ENCODE data around the gene FAM83G.

Gene FAM83G

GRCh38 chr17:18937981-18938691 is 66.4 kb downstream of the FAM83G start:
- Histone ChIP-seq H3F3A (ENCODE audit: low read depth) (no peaks in the 10 kb centered on the region), H3K4me1 (ENCODE audit: insufficient read depth, low read length, poor library complexity, severe bottlenecking) (peaks cover under 1% of the 10 kb centered on the region), H3K9me3 (ENCODE audit: insufficient read depth, low read depth, low read length) (no peaks in the 10 kb centered on the region), H2AFZ (ENCODE audit: low read length) (no peak overlapping the region; the same call in 1 of the 2 replicates), H4K20me1 (ENCODE audit: insufficient read depth, low read length, poor library complexity, severe bottlenecking) (no peaks in the 10 kb centered on the region), H3K9ac (ENCODE audit: low read depth, low read length, poor library complexity, severe bottlenecking) (no peak overlapping the region), H3K27me3 (ENCODE audit: insufficient read depth, low read length, poor library complexity, severe bottlenecking) (no peaks in the 10 kb centered on the region), H3K36me3 (ENCODE audit: insufficient read depth, low read length) (no peaks in the 10 kb centered on the region), H3K4me3 (ENCODE audit: low read length, poor library complexity, severe bottlenecking) (no peak overlapping the region), H3K79me2 (ENCODE audit: insufficient read depth, low read length) (no peaks in the 10 kb centered on the region), H3K4me2 (ENCODE audit: low read depth, low read length, poor library complexity, severe bottlenecking) (no peak overlapping the region), H3K9me2 (replicated peaks; ENCODE audit: low read depth, low read length) (no peaks in the 10 kb centered on the region)
- no peak for TF ChIP-seq CTCF (conservative IDR thresholded peaks at IDR 0.05; ENCODE audit: low read length)
- no peak for TF ChIP-seq EZH2phosphoT487 (IDR thresholded peaks at IDR 0.05; ENCODE audit: borderline replicate concordance)

GRCh38 chr17:18933102-18934058 is 71.2 kb downstream of the FAM83G start:
- peaks cover 10% of the 10 kb centered on the region for H3K4me1 ChIP-seq (ENCODE audit: insufficient read depth, low read length, poor library complexity, severe bottlenecking)

More at GRCh38 chr17:18933102-18934058, 71.2 kb downstream of the FAM83G start:
- H3K9ac ChIP-seq (ENCODE audit: low read depth, low read length, poor library complexity, severe bottlenecking), result peak overlapping the region; percentile 4
- H3K79me2 ChIP-seq (ENCODE audit: insufficient read depth, low read length), result no peaks in the 10 kb centered on the region
- H3K4me2 ChIP-seq (ENCODE audit: low read depth, low read length, poor library complexity, severe bottlenecking), result no peak overlapping the region
- H3K4me3 ChIP-seq (ENCODE audit: low read length, poor library complexity, severe bottlenecking), result no peak overlapping the region
- no peak for TF ChIP-seq CTCF (conservative IDR thresholded peaks at IDR 0.05; ENCODE audit: low read length)
- no peak for TF ChIP-seq EZH2phosphoT487 (IDR thresholded peaks at IDR 0.05; ENCODE audit: borderline replicate concordance)
- no peaks in the 10 kb centered on the region for H3F3A ChIP-seq (ENCODE audit: low read depth)
- no peaks in the 10 kb centered on the region for H3K27me3 ChIP-seq (ENCODE audit: insufficient read depth, low read length, poor library complexity, severe bottlenecking)
- no peaks in the 10 kb centered on the region for H4K20me1 ChIP-seq (ENCODE audit: insufficient read depth, low read length, poor library complexity, severe bottlenecking)
- H2AFZ ChIP-seq (ENCODE audit: low read length), result no peak overlapping the region
- no peaks in the 10 kb centered on the region for H3K9me2 ChIP-seq (replicated peaks; ENCODE audit: low read depth, low read length)
- no peaks in the 10 kb centered on the region for H3K9me3 ChIP-seq (ENCODE audit: insufficient read depth, low read depth, low read length)
- peaks cover 38% of the 10 kb centered on the region for H3K36me3 ChIP-seq (ENCODE audit: insufficient read depth, low read length)

Data from Loucy (cell line).